C4-2B (cell line): Measurements from ENCODE around the gene TRIM71.

Experiments used
- H3K27ac ChIP-seq: fragments of 450-650 bp; 2 replicates; pipeline ENCODE4 v1.5.1; 2017
- ZFX ChIP-seq: fragments of 450-650 bp; IDR thresholded peaks from 2 replicates; pipeline ENCODE4 v1.6.1; 2017
- TF ChIP-seq, protein P1 (sequence below): fragments of 450-650 bp; conservative IDR thresholded peaks from 2 replicates; pipeline ENCODE4 v1.5.1; 2017; ENCODE audit warnings: mild to moderate bottlenecking

The TRIM71 gene

DNA sequence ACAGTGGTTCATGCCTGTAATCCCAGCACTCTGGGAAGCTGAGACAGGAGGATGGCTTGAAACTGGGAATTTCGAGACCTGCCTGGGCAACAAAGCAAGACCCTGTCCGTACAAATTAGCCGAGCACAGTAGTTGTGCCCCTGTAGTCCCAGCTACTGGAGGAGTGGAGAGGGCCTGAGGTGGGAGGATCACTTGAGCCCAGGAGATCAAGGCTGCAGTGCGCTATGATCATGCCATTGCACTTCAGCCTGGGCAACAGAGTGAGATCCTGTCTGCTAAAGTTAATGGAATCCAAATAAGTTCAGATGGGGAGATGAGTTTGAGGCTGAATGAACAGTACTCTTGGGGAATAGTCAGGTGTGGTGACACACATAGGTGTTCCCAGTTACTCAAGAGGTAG lies 14.4 kb downstream of the TRIM71 start:
- H3K27ac ChIP-seq, result no peak overlapping the region
- no peak for TF ChIP-seq ZFX
- TF ChIP-seq, protein P1, sequence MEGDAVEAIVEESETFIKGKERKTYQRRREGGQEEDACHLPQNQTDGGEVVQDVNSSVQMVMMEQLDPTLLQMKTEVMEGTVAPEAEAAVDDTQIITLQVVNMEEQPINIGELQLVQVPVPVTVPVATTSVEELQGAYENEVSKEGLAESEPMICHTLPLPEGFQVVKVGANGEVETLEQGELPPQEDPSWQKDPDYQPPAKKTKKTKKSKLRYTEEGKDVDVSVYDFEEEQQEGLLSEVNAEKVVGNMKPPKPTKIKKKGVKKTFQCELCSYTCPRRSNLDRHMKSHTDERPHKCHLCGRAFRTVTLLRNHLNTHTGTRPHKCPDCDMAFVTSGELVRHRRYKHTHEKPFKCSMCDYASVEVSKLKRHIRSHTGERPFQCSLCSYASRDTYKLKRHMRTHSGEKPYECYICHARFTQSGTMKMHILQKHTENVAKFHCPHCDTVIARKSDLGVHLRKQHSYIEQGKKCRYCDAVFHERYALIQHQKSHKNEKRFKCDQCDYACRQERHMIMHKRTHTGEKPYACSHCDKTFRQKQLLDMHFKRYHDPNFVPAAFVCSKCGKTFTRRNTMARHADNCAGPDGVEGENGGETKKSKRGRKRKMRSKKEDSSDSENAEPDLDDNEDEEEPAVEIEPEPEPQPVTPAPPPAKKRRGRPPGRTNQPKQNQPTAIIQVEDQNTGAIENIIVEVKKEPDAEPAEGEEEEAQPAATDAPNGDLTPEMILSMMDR, result no peak

DNA sequence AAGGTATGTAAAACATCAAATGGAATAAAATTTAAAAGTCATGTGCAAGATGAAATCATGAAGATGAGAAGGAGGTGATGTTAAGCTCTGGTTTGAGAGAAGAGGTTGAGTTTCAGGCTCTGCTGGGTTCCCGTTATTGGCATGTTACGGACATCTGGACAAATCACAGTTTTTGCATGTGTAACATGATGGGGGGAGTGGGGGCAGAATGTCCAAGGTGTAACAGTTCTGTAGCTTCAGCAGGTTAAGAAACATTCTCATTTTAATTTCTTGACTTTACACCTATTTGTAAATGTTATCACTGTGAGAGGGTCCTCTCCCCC lies 17.2 kb downstream of the TRIM71 start:
- no peak overlapping the region for H3K27ac ChIP-seq

DNA sequence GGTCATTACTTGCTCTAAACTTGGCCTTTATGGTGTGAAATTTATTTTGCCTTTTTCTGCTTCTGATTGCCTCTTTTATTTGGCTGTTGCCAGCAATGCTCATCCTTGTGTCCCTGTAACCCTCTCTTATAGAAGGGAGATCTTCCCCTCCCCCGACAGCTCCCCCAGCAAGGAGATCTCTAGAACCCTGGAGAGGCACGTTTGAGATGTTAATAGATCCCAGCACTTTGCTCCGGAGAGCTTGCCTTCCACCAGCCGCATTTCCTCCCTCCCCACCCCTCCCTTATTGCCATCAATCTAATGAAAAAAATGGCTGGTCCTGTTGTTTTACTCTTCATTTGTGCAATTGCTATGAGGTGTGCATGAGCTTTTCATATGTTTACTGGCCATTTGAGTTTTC lies 18.2 kb downstream of the TRIM71 start:
- H3K27ac ChIP-seq, result no peak overlapping the region
- TF ChIP-seq ZFX, result no peak
- TF ChIP-seq, protein P1, result no peak

More for the DNA sequence above, 17.2 kb downstream of the TRIM71 start:
- TF ChIP-seq, protein P1, result no peak
- no peak for TF ChIP-seq ZFX

DNA sequence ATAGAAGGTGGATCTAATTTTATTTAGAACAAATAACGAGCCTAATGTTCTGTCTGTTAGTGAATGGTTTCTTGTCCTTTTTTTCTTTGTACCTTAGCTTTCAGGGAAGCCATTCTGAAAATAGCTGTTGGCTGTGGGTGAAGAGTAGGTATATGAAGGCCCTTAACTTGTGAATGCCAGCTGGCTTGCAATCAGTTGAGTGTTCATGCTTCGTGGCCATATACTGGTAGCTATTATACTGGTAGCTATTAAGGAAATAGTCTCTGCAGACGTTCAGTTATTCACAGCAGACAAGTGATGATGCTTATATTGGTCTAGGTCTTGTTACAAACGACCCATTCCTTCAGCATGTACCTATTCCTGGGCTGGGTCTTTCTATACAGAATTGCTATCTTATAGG lies 18.8 kb downstream of the TRIM71 start:
- TF ChIP-seq, protein P1, result no peak
- no peak for TF ChIP-seq ZFX
- no peak overlapping the region for H3K27ac ChIP-seq

DNA sequence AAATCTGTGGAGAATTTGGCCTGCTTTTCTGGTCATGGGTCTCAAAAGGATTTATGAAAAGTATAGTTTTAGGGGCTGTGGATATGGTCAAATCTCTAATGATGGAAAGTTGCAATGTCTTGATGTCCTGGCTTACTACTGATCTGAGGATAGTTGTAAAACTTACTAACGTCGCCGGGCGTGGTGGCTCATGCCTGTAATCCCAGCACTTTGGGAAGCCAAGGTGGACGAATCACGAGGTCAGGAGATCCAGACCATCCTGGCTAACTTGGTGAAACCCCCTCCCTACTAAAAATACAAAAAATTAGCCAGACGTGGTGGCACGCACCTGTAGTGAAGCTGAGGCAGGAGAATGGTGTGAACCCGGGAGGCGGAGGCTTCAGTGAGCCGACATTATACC lies 19.6 kb downstream of the TRIM71 start:
- TF ChIP-seq ZFX, result no peak
- TF ChIP-seq, protein P1, result no peak
- no peak overlapping the region for H3K27ac ChIP-seq

DNA sequence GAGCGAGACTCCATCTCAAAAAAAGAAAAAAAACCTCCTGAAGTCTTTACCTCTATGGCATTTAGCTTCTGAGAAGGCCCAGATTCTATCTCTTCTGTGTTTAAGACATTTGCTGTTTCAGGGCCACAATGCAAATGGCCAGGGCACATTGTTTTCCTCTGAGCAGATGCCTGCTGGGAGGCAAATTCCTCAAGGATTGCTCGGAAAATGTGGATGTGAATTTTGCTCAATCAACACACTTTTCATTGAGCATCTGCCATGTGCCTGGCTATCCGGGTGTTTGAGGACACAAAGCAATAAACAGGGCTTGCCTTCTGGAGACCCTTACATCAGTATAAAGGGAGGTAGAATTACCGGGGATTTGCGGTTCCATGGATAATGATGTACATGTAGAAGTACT lies 20.0 kb downstream of the TRIM71 start:
- no peak overlapping the region for H3K27ac ChIP-seq
- TF ChIP-seq, protein P1, result no peak
- no peak for TF ChIP-seq ZFX

DNA sequence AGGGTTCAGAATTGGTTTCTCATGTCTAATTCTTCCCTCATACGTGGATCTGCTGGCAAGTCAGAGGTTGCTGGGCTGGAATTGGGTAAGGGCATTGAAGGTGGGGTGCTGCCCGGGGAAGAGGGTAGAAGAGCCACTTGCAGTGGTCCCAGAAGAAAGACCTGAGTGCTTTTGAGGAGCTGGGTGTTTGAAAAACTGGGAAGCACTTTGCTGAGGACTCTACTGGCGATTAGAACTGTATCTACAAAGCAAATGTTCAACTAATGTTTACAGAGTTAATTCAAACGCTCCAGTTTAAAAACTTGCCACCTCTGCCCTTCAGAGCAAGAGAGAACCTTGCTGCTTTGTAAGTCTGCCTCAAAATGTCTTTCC lies 21.9 kb downstream of the TRIM71 start:
- TF ChIP-seq, protein P1, result no peak
- no peak for TF ChIP-seq ZFX
- H3K27ac ChIP-seq, result no peak overlapping the region
